Tibial artery (tissue), 4 donors: ENCODE results near the gene ATXN10.

Experiments
- DNase-seq, 2 donors: peaks; one replicate each; pipeline ENCODE4 v3.0.0-alpha.2; 2019
- H3K27ac ChIP-seq, 2 donors: fragments of 200-600 bp; sonication (generic) in 1 of 2; 1 replicate in 1 of 2; 2 replicates in 1 of 2; pipeline ENCODE4 v1.5.1; 2018 to 2019; ENCODE audit warnings: mild to moderate bottlenecking in 1 of 2
- H3K27me3 ChIP-seq, 2 donors: fragments of 200-600 bp; sonication (generic) in 1 of 2; one replicate each; pipeline versions ENCODE4 v1.5.1 to v1.6.0; 2016 to 2019
- H3K36me3 ChIP-seq, 3 donors: fragments of 200-600 bp; sonication (generic) in 2 of 3; one replicate each; pipeline ENCODE4 v1.5.1; 2016 to 2019; ENCODE audit warnings: mild to moderate bottlenecking in 2 of 3
- H3K4me1 ChIP-seq, 4 donors: fragments of 200-600 bp; sonication (generic) in 2 of 4; 1 replicate in 3 of 4; 2 replicates in 1 of 4; pipeline ENCODE4 v1.5.1; 2016 to 2019
- H3K4me3 ChIP-seq, 2 donors: fragments of 200-600 bp; sonication (generic) in 1 of 2; 1 replicate in 1 of 2; 2 replicates in 1 of 2; pipeline ENCODE4 v1.5.1; 2018 to 2019; ENCODE audit warnings: mild to moderate bottlenecking in 2 of 2
- H3K9me3 ChIP-seq, 3 donors: fragments of 200-600 bp; sonication (generic) in 1 of 3; one replicate each; pipeline ENCODE4 v1.5.1; 2016 to 2019
- intact Hi-C: fragments of 100-400 bp; cut with DNase I; formaldehyde crosslinking; loops from one replicate; pipeline ENCODE4 v1.15.0; 2023; ENCODE audit warnings: low total_unique reads
- TF ChIP-seq, protein P1 (sequence below), 2 experiments: fragments of 200-600 bp in 1 of 2; fragments of 450-650 bp in 1 of 2; IDR thresholded peaks; one replicate each; pipeline ENCODE4 v1.5.1; 2017 to 2019; ENCODE audit warnings: antibody characterized with exemption in 2 of 2, mild to moderate bottlenecking in 1 of 2, moderate library complexity in 1 of 2

The ATXN10 gene

DNA sequence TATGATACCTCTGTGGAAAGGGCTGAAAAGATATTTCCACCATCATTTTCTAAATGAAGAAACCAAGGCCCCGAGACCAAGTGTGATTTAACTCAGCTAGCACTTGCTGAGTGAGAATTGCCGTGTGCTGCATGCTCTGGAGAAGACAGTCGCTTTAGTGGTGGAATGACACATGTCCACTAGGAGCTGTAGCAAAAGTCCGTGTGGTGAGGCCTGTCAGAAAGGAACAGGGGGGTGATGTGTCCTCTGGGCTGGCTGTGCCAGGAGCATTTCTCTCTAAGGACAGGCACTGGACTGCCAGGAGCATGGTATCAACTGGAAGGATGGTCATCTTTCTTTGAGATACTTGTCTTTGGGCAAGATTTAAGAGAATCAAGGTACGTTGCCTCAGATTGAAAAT lies 72.8 kb downstream of the ATXN10 start:
- DNase-seq, result no peak
- Histone ChIP-seq H3K27ac (peak overlapping the region in 1 of 2 donors; percentile 54), H3K4me1 (peaks cover 0 to 27% (median 15%) of the 10 kb centered on the region in 4 donors), H3K27me3 (no peaks in the 10 kb centered on the region), H3K4me3 (no peak overlapping the region), H3K9me3 (no peaks in the 10 kb centered on the region), H3K36me3 (peaks cover 27 to 32% (median 28%) of the 10 kb centered on the region in 3 donors)
- intact Hi-C loops, result no loop called here
- TF ChIP-seq, protein P1, sequence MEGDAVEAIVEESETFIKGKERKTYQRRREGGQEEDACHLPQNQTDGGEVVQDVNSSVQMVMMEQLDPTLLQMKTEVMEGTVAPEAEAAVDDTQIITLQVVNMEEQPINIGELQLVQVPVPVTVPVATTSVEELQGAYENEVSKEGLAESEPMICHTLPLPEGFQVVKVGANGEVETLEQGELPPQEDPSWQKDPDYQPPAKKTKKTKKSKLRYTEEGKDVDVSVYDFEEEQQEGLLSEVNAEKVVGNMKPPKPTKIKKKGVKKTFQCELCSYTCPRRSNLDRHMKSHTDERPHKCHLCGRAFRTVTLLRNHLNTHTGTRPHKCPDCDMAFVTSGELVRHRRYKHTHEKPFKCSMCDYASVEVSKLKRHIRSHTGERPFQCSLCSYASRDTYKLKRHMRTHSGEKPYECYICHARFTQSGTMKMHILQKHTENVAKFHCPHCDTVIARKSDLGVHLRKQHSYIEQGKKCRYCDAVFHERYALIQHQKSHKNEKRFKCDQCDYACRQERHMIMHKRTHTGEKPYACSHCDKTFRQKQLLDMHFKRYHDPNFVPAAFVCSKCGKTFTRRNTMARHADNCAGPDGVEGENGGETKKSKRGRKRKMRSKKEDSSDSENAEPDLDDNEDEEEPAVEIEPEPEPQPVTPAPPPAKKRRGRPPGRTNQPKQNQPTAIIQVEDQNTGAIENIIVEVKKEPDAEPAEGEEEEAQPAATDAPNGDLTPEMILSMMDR (IDR thresholded peaks at IDR 0.05), result no peak

DNA sequence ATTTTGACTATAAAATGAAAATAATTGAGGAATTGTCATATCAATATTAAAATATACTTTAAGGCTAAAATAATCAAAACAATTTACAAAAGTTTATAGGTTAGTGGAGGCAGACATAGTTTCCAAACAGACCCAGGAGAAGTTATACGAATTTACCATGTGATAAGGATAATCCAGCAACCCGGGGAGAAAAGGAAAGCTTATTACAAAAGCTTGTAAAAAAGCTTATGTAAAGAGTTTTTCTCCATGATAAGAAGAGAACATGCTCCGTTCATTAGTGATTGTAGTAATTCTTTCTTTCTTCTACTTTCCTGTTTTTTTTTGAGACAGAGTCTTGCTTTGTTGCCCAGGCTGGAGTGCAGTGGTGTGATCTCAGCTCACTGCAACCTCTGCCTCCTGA lies 79.0 kb downstream of the ATXN10 start:
- H3K4me3 ChIP-seq, result no peak overlapping the region
- TF ChIP-seq, protein P1 (IDR thresholded peaks at IDR 0.05), result no peak
- no peaks in the 10 kb centered on the region for H3K27me3 ChIP-seq
- DNase-seq, result no peak
- H3K9me3 ChIP-seq, result no peaks in the 10 kb centered on the region
- H3K27ac ChIP-seq, result no peak overlapping the region
- H3K36me3 ChIP-seq, result peaks cover 3 to 31% (median 7%) of the 10 kb centered on the region in 3 donors
- H3K4me1 ChIP-seq, result peaks cover 0 to 8% (median 0%) of the 10 kb centered on the region in 4 donors
- intact Hi-C loops, result no loop called here

DNA sequence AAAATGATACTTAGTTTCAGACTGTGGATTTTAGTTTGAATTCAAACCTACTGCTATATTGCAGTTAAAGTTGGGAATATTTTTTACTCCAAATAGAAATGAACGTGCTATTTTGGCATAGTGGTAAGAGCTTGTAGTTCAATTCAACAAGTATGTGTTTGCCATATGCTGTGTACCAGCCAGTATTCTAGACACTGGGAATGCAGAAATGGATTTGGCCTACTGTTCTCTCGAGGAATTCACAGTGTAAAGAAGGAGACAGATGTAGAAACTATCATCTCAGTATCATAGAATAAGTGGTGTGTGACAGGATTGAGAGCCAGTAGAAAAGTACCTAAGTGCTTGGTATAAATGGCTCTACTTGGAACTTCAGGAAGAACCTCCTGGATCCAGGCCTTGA lies 80.4 kb downstream of the ATXN10 start:
- H3K27me3 ChIP-seq, result no peaks in the 10 kb centered on the region
- no peak overlapping the region for H3K4me3 ChIP-seq
- TF ChIP-seq, protein P1 (IDR thresholded peaks at IDR 0.05), result no peak
- no peak overlapping the region for H3K27ac ChIP-seq
- intact Hi-C loops, result no loop called here
- peaks cover 3 to 31% (median 7%) of the 10 kb centered on the region in 3 donors for H3K36me3 ChIP-seq
- no peak for DNase-seq
- no peaks in the 10 kb centered on the region for H3K9me3 ChIP-seq
- H3K4me1 ChIP-seq, result peaks cover 0 to 22% (median 3%) of the 10 kb centered on the region in 4 donors

DNA sequence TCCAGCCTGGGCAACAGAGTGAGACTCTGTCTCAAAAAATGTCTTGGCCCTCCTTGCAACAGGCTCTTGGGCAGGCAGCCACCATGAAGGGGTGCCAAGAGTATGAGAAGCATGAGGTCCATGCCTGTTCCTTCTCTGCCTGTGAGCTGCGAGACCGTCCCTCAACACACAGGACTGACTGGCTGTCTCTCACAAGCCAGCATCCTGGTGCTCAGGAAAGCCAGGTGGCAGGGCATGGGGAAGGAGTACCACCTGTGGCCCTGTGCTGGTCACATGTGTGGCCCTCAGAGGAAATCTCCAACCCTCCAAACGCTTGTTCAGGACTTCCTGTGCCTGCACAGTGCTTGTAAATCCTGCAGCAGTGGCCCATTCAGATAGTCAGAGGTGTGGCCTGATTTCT lies 83.2 kb downstream of the ATXN10 start:
- TF ChIP-seq, protein P1 (IDR thresholded peaks at IDR 0.05), result no peak
- DNase-seq, result no peak
- Histone ChIP-seq H3K9me3 (no peaks in the 10 kb centered on the region), H3K36me3 (peaks cover 3 to 21% (median 7%) of the 10 kb centered on the region in 3 donors), H3K4me3 (no peak overlapping the region), H3K27ac (no peak overlapping the region), H3K4me1 (peaks cover 0 to 34% (median 7%) of the 10 kb centered on the region in 4 donors), H3K27me3 (no peaks in the 10 kb centered on the region)
- intact Hi-C loops, result no loop called here

DNA sequence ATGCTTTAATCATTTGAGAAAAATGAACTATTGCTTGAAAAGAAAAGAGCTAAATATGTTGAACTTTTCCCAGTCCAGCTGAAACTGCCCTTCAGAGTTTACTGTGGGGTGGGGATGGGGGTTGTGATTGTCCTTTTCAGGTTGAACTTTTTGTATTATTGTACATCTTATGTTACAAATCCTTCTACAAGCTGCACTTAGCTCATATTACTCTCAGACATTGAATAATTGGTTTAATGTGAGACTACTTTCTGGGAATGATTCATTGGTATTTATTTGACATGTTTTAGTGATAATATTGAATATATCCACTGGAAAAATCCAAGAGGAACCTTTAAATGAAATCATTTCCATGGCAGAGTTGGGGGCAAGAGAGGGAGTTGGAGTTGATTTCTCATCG lies 84.9 kb downstream of the ATXN10 start:
- no peaks in the 10 kb centered on the region for H3K27me3 ChIP-seq
- no peak for DNase-seq
- intact Hi-C loops, result no loop called here
- no peak overlapping the region for H3K4me3 ChIP-seq
- TF ChIP-seq, protein P1 (IDR thresholded peaks at IDR 0.05), result no peak
- peak overlapping the region in 1 of 2 donors; percentile 39 for H3K27ac ChIP-seq
- H3K36me3 ChIP-seq, result peaks cover 0 to 11% (median 4%) of the 10 kb centered on the region in 3 donors
- peaks cover 0 to 34% (median 7%) of the 10 kb centered on the region in 4 donors for H3K4me1 ChIP-seq
- H3K9me3 ChIP-seq, result no peaks in the 10 kb centered on the region

DNA sequence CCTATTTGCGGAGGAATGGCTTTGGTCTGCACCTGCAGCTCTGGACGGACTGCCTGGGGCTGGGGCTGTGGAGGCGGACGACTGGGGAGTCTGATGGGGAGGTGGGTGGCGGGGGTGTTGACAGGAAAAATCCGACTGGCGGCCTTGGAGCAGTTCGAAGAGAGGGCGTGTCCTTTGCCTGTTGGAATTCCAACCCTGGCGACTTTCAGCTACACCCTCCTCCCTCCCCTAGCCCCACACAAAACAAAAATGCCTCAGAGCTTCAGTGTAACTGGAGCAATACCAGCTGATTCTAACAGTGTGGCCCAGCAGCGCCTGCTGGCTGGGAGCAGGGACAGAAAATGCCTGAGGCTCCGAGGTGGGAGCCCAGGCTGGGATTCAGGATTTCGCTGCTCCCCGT lies 85.4 kb downstream of the ATXN10 start:
- peak overlapping the region in 1 of 2 donors; percentile 7 for H3K4me3 ChIP-seq
- peak overlapping the region in 1 of 2 donors; percentile 39 for H3K27ac ChIP-seq
- H3K36me3 ChIP-seq, result peaks cover 0 to 11% (median 4%) of the 10 kb centered on the region in 3 donors
- intact Hi-C loops, result no loop called here
- DNase-seq, result no peak
- TF ChIP-seq, protein P1 (IDR thresholded peaks at IDR 0.05), result peak in 1 of 2 experiments; percentile 12
- no peaks in the 10 kb centered on the region for H3K27me3 ChIP-seq
- peaks cover 0 to 34% (median 7%) of the 10 kb centered on the region in 4 donors for H3K4me1 ChIP-seq
- H3K9me3 ChIP-seq, result no peaks in the 10 kb centered on the region
